Suppressor macrophage (primary cell): ENCODE results near the gene PRKAG2.
A peak's percentile ranks its signal among the peaks of the same experiment; 100 is the strongest.

Source experiments
- DNase-seq, 4 experiments: peaks; one replicate each; pipeline ENCODE4 v3.0.0-alpha.2; 2020 to 2022

The PRKAG2 gene

DNA sequence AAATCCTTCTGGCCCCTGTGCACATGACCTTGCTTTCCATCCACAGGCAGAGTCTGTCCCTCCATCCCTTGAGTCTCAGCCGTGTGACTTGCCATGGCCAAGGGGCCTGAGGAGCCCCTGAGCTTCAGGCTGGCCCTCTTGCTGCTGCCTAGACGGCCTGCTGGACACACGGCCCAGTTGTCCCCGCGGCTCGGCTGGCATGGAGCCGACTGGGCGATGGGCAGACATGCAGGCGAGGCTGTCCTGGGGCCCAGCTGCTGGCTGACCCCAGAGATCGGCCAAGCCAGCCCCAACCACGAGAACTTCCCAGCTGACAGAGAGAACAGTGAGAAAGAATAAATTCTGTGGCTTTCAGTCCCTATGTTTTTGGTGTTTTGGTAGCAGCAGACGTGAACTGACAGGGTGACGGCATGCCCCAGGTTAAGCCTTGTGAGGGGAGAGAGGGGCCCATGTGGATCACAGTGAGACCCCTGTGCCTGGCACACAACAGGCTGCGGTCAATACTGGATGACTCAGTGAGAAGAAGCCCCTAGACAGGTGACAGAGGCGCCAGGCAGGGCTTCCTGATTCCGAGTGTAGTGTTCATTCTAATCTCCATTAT lies 11.7 kb downstream of the PRKAG2 start:
- DNase-seq: no peak

DNA sequence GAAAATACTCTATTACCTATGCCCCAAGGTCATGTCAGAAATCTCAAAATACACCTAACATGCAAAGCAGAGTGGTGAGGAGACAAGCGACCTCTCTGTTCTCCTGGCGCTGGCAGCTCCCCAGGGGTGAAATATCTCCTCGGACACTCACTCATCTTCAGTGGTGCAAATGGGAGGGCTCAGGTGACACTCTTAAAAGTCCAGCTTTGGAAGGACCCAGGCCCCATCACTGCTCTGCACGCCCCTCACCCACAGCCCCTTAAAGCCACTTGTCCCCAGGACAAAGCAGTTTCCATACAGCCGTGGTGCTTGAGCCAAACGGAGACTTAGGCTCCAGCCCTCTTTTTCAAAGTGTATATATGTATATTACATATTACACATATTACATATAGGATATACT lies 12.4 kb downstream of the PRKAG2 start:
- no peak for DNase-seq

DNA sequence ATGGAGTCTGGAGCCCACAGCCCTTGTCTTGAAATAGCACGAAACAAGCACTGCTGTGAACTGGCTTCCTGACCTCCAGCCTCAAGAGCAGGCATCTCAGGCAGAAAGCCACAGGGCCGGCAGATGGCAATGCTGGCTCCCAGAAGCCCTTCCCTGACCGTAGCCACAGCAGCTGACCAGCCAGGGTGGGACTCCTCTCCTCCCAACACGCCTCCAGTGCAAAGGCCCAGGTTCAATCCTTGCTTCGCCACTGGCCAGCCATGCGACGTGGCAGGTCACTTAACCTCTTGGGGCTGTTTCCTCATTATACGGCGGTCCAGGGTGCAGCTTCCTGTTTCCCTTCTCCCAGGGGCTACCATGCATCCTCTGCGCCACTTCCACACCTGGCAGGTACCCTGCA lies 12.8 kb downstream of the PRKAG2 start:
- DNase-seq: no peak

DNA sequence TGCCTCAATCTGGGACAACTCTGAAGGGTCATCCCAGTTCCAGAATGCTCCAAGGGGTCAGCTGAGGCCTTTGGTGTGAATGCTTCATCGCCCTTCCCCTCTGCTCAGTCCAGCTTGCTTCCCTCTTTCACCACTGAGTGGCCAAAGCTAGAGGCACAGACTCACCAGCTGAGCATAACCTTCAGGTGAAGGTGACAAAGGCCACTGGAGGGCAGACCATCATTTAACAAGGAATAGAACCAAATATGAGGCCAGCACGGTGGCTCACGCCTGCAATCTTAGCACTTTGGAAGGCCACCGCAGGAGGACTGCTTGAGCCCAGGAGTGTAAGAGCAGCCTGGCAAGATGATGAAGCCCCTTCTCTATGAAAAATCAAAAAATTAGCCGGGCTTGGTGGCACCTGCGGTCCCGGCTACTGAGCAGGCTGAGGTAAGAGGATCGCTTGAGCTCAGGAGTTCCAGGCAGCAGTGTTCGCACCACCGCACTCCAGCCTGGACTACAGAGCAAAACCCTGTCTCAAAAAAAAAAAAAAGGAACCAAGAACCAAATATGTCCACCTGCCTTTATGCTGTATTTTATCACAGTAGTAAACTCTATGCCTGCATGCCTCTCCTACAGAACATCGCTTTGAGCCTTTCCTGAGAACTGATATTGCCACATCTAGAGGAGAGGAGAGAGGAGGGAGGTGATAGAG lies 13.4 kb downstream of the PRKAG2 start:
- DNase-seq: peak in 2 of 4 experiments; percentile 25 to 28

DNA sequence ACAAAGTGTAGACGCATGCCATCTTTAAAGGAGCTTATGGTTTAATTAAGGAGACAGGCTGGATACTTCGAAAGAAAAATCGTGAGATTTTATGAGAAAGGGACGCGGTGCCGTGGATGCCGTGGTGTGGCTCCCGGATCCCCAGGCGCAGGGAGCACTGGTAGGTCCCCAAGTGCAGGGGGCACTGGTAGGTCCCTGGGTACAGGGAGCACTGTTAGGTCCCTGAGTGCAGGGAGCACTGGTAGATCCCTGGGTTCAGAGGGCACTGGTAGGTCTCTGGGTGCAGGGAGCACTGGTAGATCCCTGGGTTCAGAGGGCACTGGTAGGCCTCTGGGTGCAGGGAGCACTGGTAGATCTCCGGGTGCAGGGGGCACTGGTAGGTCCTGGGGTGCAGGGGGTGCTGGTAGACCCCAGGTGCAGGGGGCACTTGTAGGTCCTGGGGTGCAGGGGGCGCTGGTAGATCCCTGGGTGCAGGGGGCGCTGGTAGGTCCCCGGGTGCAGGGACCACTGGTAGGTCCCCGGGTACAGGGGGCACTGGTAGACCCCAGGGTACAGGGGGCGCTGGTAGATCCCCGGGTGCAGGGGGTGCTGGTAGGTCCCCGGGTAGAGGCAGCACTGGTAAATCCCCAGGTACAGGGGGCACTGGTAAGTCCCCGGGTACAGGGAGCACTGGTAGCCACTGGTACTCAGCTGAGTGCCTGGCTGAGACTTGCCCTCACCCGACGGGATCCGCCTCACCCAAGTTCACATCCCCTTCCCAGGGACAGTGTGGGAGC lies 14.1 kb downstream of the PRKAG2 start:
- no peak for DNase-seq

DNA sequence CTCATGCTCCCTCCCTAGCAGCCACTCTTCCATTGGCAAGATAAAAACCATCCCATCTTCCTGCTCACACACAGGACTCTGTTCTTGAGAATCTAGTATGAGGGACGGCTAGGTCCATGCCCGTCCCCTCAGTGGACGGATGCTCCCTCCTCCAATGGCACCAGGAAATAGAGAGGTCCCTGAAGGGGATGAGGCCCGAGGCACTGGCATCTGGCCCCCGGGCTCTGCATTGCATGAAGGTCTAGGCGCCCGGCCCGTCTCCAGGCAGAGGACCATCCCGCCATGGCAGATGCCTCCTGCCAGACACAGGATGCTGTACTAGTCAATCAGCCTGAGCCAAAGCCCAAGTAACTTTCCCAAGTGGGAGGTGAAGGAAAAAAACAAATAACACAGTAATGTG lies 15.0 kb downstream of the PRKAG2 start:
- no peak for DNase-seq

DNA sequence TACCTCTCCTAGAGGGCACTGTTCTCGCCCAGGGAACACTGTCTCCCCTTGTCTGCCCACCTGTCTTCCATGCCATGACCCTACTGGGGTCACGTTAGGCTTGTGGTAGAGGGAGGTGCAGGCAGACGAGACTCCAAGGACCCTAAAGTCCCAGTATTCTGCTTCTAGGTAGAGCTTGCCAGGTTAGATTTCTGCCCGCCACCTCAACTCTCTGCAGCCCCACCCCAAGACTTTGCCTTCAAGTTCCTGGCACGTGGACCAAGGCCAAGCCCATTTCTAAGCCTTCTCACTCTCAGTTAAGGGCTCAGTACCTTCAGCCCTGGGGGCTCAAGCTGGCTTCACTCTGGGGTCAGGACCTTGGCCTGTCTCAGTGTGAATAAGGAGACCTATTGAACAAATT lies 16.1 kb downstream of the PRKAG2 start:
- DNase-seq: no peak

DNA sequence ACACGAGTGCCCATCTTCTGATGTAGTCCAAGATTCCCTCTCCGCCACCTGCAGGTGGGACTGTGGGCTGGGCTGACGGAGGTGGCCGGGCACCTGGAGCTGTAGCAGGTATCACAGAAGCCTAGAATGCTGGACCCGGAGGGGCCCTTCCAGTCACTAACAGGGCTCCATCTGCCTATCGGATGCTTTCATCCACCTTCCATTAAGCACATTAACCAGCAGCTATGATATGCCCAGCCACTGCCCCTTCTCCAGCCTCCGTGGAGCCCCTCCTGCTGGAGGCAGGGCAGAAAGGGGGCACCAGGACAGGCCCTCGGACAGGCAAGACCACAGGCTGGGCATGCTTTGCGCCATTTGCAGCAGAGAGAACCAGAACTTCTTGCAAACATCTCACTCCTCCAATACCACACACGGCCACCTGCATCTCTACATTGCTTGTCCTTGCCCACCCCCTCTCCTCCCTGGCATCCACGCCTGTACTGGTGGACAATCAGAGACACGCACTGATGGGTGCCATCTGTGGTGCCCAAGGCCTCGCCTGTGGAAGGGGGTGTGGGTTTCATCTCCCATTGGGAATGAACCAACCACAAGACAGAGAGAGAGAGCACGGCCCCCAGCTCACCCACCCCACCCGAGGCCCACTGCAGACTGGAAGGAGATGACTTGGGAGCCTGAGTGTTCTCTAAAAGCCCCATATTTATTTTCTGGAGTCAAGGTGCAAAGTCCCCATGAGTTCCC lies 16.8 kb downstream of the PRKAG2 start:
- DNase-seq: no peak

DNA sequence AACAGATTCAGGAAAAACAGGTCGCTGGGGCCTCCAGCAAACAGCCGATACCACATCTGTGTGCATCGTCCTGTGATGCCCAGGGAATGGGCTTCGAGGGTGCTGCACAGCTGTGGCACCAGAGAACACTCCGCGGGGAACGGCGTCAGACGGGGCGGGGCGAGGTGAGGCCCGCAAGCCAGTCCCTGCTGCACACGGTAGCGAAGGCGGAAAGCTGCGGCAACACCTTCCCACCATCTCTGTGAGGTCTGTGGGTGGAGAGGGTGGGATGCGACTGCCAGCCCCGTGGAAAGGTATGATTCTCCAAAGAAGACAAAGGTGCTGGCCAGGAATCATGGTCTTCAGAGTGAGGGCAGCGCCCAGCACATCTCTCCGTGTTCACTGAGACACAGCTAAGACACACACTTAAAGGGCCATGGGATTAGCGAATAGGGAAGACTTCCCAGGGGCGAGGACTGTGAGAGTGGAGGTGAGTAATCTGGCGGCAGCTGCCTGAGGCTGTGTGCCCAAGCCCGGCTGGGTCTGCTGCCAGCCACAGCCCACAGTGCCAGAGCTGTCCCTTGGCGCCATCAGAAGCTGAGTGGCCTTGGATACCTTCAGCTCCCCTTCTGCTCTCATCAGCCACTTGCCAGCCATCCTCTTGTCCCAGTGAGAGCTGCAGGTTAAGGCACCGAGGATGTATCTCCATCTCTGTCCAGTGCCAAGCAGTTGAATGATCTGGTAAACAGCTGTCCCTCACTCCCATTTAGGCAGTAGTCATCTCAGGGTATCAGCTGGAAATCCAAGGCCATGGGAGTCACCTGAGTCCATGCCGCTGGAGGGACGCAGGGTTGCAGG lies 17.6 kb downstream of the PRKAG2 start:
- no peak for DNase-seq

DNA sequence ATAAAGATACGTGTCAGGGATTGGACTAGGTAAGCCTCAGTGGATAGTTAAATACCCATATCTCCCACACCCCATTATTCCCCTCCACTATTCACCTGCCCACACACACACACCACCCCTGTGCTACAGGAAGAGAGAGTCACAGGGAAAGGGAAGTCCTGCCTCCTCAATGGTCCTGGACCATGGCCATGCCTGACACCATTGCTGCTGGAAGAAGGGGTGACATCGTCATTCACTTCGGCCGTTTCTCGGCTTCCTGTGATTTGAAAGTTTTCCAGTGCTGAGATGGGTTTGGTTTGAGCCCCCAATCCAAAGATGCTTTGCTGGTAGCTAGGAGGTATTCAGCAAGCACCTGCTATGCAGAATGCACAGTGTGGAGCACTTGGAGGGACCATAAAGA lies 18.5 kb downstream of the PRKAG2 start:
- peak in 1 of 4 experiments; percentile 27 for DNase-seq

DNA sequence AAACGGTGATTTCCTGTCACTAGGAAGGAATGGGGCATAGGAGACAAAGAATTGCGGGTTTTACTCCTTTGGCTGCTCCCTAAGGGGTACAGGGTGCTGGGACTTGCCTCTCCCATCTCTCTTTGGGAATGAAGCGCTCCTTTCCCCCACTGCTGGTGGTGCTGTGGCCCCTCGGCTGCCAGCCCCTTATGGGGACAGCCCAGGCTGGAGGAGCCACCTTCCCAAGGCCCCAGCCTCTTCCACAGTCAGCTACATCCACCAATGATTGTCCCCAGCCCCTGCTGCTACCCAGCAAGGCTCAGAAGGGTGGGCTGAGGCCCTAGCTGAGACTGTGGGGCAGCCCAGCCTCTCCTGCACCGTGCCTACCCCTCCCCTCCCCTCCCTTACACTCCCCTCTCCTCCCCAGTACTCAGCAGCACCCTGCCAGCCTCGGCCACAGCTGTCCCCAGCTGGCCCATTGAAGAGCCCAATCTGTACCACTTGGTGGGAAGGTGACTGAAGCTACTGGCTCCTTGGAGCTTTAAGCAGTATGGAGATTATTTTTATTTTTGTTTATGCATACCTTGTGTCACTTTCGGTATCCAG lies 19.0 kb downstream of the PRKAG2 start:
- DNase-seq: no peak

DNA sequence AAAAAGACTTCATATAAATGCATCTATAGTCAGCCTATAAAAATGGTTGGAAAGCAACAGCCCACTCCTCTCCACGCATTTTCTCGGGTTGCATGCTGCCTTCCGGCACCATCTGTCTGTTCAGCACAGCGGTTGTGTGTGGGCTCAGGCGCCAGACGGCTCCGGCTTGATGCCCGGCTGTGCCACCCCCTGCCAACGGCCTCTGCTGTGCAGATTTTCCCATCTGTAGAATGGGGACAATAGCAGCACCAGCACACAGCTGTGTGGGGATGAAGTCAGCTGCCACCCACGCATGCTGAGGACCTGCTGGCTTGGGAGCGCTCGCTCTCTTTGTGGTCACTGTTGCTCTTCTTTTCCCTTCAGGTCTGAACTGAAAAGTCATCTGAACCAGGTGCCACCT lies 19.5 kb downstream of the PRKAG2 start:
- DNase-seq: no peak

DNA sequence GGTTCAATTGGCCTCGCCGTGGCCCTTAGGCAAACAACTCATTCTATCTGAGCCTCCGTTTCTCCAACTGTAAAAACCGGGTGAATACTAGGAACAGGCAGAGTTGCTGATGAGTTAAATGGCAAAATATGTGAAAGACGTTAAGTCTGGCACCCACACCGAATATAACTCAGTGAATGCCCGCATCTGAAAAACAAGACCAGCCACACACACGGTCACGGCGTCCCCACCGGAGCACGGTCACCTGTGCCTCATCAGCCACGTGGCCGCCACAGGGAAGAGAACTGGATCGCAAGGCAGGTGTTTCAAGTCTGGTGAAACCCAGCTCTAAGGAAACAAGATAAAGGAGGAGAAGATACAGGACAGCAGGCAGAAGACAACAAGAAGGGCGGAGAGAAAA lies 20.4 kb downstream of the PRKAG2 start:
- DNase-seq: no peak

DNA sequence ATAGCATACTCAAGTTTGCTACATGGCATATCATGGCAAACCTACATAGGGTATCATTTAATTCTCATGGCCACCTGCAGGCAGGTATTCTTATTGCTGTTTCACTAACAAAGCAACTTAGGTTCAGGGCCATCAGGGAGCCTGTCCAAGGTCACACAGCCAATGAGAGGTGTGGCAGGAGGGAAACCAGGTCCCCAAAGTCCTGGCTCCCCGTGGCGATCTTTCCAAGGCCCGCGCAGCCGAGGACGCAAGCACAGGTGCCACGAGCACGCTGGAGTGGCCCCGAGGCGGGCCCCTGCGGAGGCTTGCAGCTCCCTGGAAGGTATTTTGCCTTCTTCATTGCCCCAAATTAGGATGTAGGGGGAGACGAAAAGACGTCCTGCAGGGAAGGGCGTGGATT lies 20.8 kb downstream of the PRKAG2 start:
- no peak for DNase-seq

DNA sequence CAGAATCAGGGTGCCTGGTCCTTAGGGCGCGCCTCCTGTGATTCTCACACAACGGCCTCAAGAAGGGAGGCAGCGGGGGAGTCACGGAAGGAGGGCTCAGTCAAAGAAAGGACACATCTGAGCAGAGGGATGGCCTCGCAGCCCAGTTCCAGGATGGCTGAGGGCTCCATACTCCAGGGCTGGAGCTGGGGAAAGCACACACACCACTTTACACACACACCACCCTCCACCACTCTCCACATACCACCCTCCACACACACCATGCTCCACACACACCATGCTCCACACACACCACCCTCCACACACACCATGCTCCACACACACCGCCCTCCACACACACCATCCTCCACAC lies 22.2 kb downstream of the PRKAG2 start:
- DNase-seq: no peak

DNA sequence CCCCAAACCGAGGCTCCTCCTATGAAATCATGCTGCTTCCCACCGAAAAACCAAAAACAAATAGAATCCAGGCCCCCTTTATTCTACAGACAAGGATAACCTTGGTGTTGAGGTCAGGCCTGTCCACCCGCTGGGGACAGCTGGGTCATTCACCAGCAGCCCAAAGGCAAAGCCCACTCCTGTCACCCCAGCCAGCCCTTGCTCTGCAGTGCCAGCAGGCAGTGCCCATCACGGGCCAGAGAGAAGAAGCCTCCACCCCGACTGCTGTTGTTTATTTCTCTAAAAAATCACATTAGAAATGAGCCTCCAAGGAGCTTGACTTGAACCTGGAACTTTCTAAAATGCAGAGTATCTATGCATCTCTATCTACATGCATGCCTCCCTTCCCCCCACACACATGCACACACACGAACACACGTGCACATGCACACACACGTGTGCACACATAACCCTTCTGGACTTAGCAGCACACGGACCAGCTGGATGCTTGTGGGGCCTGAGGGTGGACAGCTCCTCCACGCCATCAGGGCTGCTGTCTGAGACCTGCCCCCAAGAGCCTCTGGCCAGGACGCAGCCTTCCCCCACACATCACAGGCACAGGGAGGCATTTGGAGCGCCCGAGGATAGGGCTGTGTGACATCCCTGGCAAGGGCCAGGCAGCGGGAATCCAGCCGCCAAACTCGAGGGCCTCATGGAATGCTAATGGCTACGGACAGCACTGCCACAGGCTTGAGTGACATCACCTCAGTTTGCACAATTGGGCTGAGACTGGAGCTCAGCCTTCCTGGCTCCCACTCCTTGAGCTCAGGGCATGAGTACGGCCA lies 22.8 kb downstream of the PRKAG2 start:
- peak in 1 of 4 experiments; percentile 28 for DNase-seq

DNA sequence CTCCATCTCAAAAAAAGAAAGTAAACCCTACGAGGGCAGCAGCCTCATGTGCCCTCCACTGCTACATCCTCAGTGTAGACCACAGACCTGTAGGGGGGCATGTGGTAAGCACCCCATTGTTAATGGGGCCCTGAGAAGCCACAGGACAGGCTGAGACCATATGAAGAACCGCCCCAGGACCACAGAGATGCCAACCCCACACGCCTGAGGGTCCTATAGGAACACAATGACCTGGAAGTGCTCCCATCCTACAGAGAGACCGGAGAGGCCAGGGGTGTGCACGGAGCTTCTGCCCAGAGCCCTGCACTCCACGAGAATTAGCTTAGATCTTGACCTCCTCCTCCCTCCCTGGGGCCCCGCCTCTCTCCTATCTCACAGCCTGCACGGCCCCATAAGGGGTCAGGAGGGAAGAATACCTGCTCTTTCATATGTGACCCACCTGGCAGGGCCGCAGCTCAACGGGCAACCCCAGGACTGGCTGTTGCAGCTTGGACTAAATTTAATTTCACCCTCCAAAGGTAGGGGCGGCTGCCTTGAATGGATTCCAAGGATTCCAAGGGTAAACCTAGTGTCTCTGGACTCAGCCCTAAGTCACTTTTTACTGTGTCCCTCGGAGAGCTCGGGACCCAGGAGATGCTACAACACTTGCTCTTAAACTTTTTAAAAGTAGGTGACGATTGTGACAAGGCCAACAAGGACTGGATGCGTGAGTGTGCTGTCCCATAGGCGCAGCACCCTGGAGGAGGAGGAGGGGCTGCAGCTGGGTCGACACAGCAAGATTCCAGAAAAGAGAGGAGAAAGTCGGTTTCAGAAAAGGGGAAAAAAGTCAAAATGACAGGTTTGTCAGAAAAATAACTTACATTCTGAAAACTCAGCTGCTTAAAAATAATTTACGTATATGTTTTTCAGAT lies 24.2 kb downstream of the PRKAG2 start:
- DNase-seq: no peak

DNA sequence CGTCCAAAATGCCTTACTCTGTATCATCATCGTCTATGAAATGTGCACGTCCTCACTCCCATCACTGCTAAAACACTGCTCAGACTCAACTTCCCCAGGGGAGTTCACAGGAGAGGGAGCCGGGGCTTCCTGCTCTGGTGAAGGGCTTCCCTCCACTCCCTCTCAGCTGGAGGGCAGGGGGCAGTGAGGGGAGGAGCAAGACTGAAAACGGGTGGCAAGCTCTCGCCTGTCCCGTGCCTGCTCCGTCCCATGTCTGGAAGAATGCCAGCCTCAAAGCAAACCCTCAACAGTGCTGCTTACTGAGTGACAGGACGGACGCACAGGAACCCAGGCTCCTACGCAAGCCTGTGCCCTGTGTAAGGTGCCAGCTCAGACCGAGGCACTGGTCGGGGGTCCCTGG lies 25.1 kb downstream of the PRKAG2 start:
- peak; percentile 79 to 91 (median 85) for DNase-seq

DNA sequence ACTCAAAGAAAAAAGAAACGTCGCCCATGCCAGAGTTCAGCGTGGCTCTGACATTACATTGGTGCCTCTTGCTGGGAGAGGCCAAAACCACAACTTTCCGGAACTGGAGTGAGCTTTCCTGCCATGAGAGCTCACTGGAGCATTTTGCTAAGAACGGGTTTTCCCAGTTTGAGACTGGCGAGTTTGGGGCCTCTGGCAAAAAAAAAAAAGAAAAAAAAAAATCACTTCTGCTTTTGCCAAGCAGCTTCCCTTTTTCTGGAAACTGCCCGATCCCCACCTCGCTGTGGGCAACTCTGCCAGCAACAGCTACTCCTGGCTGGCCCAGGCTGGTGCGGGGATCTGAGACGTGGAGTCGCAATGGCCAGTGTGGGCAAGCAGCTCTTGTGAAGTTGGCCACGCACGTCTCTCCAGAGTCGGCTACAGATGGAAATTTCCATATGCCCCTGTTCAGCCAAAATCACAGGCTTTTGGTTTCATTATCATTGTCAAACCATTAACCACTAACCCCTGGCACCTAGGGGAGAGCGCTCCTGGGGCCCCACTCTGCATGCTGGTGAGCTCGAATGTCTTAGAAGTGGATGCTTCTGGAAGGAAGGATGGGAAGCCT lies 25.7 kb downstream of the PRKAG2 start:
- DNase-seq: peak; percentile 91 to 98 (median 94)
